T-helper 17 cell (primary cell): ENCODE results near the gene LAMTOR2. TPM values are rescaled to one million over a fixed set of nuclear protein-coding genes. Genes with fewer than 3 reads are reported as not detected.

Experiments
- ATAC-seq: fragments of 150-1000 bp; cut with Tn5 transposase; 2 replicates; pipeline ENCODE4 v1.10.0; 2021; ENCODE audit warnings: mild to moderate bottlenecking, moderate library complexity
- DNase-seq, 3 donors: peaks; one replicate each; pipeline versions ENCODE4 v3.0.0 to v3.0.0-alpha.2; 2020 to 2021
- H3K9me3 ChIP-seq: one replicate; pipeline ENCODE4 v1.7.0; 2013; ENCODE audit warnings: low read length, mild to moderate bottlenecking; ENCODE audit not compliant: control insufficient read depth, poor library complexity, severe bottlenecking
- H3K27ac Mint-ChIP-seq: one replicate; pipeline ENCODE4 v1.8.0; 2022; ENCODE audit warnings: mild to moderate bottlenecking, moderate library complexity, mixed read lengths
- H3K27me3 Mint-ChIP-seq: one replicate; pipeline ENCODE4 v1.8.0; 2022; ENCODE audit warnings: mixed read lengths
- H3K36me3 Mint-ChIP-seq: one replicate; pipeline ENCODE4 v1.8.0; 2022; ENCODE audit warnings: low read depth, mixed read lengths
- H3K4me1 Mint-ChIP-seq: one replicate; pipeline ENCODE4 v1.8.0; 2022; ENCODE audit warnings: mild to moderate bottlenecking, mixed read lengths
- H3K4me3 Mint-ChIP-seq: one replicate; pipeline ENCODE4 v1.8.0; 2022; ENCODE audit warnings: mild to moderate bottlenecking, moderate library complexity, mixed read lengths
- total RNA-seq, 4 donors: library from RNA in 2 of 4; stranded (reverse) in 2 of 4; gene quantifications; one replicate each; pipeline ENCODE4 v1.2.3 and lab custom pipeline; 2022 to 2026

Gene LAMTOR2
- total RNA-seq, 2 donors from 2014 or later: 19.4 to 21.4 TPM

GRCh38 chr1:156100205-156100995, 45.8 kb downstream of the LAMTOR2 start:
- H3K4me3 Mint-ChIP-seq: no peak overlapping the region
- peak overlapping the region; percentile 100 for H3K27ac Mint-ChIP-seq
- H3K36me3 Mint-ChIP-seq: no peaks in the 10 kb centered on the region
- ATAC-seq: no peak
- H3K4me1 Mint-ChIP-seq: peaks cover 62% of the 10 kb centered on the region
- H3K27me3 Mint-ChIP-seq: no peaks in the 10 kb centered on the region
- H3K9me3 ChIP-seq: no peaks in the 10 kb centered on the region
- DNase-seq: no peak

DNA sequence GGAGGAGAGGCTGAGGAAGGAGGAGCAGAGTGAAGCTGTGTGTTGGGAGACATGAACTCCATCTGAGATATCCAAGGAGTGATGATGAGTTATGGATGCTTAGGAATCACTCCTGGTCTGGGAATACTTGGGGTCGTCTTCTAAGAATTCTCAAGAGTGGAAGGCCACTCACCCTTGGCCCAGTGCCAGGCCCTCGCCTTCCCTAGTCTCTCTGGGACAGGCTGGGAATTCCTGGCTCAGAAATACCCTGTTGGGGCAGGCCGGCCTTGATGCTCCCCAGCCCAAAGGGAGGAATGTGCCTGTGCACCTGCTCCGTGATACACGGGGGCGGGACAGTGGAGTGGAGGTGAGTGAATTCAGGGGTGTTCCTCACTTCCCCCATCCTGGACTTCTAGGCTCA, 47.3 kb downstream of the LAMTOR2 start:
- H3K36me3 Mint-ChIP-seq: no peaks in the 10 kb centered on the region
- ATAC-seq: no peak
- H3K27ac Mint-ChIP-seq: peak overlapping the region; percentile 100
- DNase-seq: no peak
- H3K4me3 Mint-ChIP-seq: peak overlapping the region; percentile 34
- H3K9me3 ChIP-seq: no peaks in the 10 kb centered on the region
- peaks cover 57% of the 10 kb centered on the region for H3K4me1 Mint-ChIP-seq
- H3K27me3 Mint-ChIP-seq: no peaks in the 10 kb centered on the region

DNA sequence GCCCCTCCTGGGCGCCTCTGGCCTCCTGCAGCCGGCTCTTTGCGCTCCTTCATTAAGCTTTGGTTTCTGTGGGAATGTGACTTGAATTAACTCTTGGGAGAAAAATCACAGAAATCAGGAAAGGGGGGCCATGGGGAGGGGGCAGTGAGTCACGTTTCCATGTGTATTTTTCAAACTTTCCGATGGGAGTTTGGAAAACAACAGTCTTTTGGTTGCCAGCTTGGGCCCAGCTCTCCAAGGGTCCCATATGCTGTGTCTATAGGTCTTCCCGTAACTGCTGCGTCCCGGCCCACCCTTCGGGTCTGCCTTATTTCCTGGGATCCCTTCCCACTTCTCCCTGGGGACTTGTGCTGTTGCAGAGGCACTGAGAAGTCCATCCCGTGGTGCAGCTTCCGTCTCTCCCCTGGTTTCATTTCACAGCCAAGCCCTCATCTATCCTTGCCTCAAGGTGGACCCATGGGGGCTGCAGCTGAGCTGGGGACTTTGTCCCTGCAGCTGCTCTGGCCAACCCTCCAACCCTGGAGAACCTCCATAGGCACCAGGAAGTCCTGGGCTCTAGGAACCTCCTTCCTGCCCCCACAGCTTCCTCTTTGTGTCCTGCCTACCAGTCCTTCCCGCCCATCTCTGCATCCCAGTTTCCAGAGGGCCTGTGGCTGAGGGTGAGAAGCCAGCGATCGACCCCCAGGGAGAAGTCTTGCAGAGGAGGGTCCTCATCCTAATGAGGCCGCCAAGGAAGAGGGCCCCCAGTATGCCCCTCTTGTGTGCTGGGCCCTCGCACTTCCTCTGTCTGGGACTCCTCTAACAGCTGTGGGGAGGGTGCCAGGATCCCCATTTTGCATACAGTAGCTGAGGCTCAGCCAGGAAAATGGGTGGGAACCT, 48.3 kb downstream of the LAMTOR2 start:
- Mint-ChIP-seq H3K27me3 (no peaks in the 10 kb centered on the region), H3K4me1 (peaks cover 48% of the 10 kb centered on the region), H3K27ac (peak overlapping the region; percentile 100), H3K4me3 (no peak overlapping the region), H3K36me3 (no peaks in the 10 kb centered on the region)
- ATAC-seq (no peak), DNase-seq (no peak)
- no peaks in the 10 kb centered on the region for H3K9me3 ChIP-seq

DNA sequence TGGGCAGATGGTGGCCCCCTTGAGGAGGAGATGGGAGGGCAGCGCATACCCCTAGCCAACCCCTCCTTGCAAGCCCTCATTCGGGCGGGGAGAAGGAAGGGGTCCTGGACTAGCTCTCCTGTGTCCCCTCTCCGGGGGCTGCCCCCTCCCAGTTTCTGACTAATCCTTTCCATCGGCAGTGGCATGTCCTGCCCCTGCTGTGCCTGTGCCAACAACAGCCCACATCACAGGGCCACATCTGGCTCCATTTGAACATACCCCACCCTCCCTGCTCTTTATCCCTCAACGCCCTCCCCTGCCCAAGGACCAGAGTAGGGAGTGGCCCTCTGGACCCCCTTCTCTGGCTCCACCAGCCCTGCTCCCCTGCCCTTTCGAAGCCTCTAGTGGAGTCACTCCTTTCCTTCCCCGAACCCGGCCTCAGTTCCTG, 49.0 kb downstream of the LAMTOR2 start:
- DNase-seq (peak in 1 of 3 donors; percentile 62), ATAC-seq (no peak)
- H3K27me3 Mint-ChIP-seq: no peaks in the 10 kb centered on the region
- no peaks in the 10 kb centered on the region for H3K9me3 ChIP-seq
- H3K36me3 Mint-ChIP-seq: no peaks in the 10 kb centered on the region
- peak overlapping the region; percentile 100 for H3K27ac Mint-ChIP-seq
- H3K4me3 Mint-ChIP-seq: peak overlapping the region; percentile 89
- H3K4me1 Mint-ChIP-seq: peaks cover 41% of the 10 kb centered on the region

- peak; percentile 61 for ATAC-seq
- no peaks in the 10 kb centered on the region for H3K36me3 Mint-ChIP-seq
- DNase-seq: peak; percentile 61 to 80 (median 73)
- H3K27me3 Mint-ChIP-seq: no peaks in the 10 kb centered on the region
- H3K9me3 ChIP-seq: no peaks in the 10 kb centered on the region
- peak overlapping the region; percentile 89 for H3K4me3 Mint-ChIP-seq
- peak overlapping the region; percentile 100 for H3K27ac Mint-ChIP-seq
- peaks cover 42% of the 10 kb centered on the region for H3K4me1 Mint-ChIP-seq
Measured at GRCh38 chr1:156104065-156104810, 49.7 kb downstream of the LAMTOR2 start.

GRCh38 chr1:156104861-156105832, 50.6 kb downstream of the LAMTOR2 start:
- Mint-ChIP-seq H3K36me3 (no peaks in the 10 kb centered on the region), H3K4me3 (peak overlapping the region; percentile 89), H3K27ac (peak overlapping the region; percentile 100), H3K27me3 (no peaks in the 10 kb centered on the region), H3K4me1 (peaks cover 40% of the 10 kb centered on the region)
- no peaks in the 10 kb centered on the region for H3K9me3 ChIP-seq
- ATAC-seq (no peak), DNase-seq (no peak)

DNA sequence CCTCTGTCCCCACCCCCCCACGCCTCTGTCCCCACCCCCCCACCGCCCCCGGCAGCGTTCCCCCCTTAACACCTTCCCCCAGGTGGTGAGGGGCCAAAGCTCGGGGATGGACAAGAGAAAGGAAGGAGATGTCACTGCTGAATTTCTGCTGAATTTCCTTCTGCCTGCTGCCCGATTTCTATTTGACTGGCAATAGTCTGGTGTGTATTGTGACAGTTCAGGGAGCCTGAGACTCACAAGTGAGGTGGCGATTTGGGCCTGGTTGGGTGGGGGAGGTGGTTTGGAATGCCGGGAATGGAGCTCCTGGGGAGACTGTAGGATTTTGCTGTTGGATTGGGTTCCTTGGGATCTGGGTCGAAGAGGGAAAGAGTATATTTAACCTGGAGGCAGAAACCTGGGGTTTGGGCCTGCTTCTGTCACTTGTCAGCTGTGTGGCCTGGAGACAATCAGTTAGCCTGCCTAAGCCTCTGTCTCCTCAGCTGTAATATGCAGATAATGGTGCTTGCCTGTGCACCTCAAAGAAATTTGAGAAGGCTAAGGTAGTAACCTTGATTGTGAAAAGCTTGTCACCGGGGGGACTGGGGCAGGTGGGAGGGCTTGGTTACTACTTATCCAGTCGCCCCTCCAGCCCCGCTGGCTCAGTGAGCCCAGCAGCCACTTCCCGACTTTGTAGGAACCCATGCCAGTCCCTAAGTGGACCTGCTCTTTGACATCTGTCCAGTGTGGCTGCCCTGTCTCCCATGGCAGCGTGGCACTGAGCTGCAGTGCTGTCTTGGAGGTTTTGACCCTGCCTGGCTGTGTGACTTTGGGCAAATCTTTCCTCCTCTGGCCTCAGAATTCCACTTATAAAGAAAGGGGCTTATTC, 52.3 kb downstream of the LAMTOR2 start:
- H3K9me3 ChIP-seq: no peaks in the 10 kb centered on the region
- DNase-seq: no peak

GRCh38 chr1:156108057-156108456, 53.5 kb downstream of the LAMTOR2 start:
- H3K4me1 Mint-ChIP-seq: peaks cover 30% of the 10 kb centered on the region
- ATAC-seq (no peak), DNase-seq (no peak)
- peak overlapping the region; percentile 100 for H3K27ac Mint-ChIP-seq
- no peaks in the 10 kb centered on the region for H3K36me3 Mint-ChIP-seq
- H3K27me3 Mint-ChIP-seq: no peaks in the 10 kb centered on the region
- H3K9me3 ChIP-seq: no peaks in the 10 kb centered on the region
- no peak overlapping the region for H3K4me3 Mint-ChIP-seq

More for the DNA sequence above, 52.3 kb downstream of the LAMTOR2 start:
- ATAC-seq: no peak
- H3K36me3 Mint-ChIP-seq: no peaks in the 10 kb centered on the region
- H3K4me1 Mint-ChIP-seq: peaks cover 33% of the 10 kb centered on the region
- H3K4me3 Mint-ChIP-seq: peak overlapping the region; percentile 89
- no peaks in the 10 kb centered on the region for H3K27me3 Mint-ChIP-seq
- H3K27ac Mint-ChIP-seq: peak overlapping the region; percentile 100

Other genes with a start within 250 kb of the LAMTOR2 start
- gene GON4L, start 197.6 kb upstream of the LAMTOR2 start, total RNA-seq: 10 to 100 TPM; 88.4 to 93.9 TPM
- gene SYT11, start 195.2 kb upstream of the LAMTOR2 start, total RNA-seq: 10 to 100 TPM; 27.0 to 30.2 TPM
- gene RIT1, start 143.4 kb upstream of the LAMTOR2 start, total RNA-seq: 10 to 100 TPM; 47.8 to 64.6 TPM
- 10 to 100 TPM; 59.9 to 63.1 TPM for gene KHDC4, start 120.4 kb upstream of the LAMTOR2 start, total RNA-seq
- not detected for gene RXFP4, start 113.1 kb upstream of the LAMTOR2 start, total RNA-seq
- 100 to 1,000 TPM in 1 of 2 donors, 10 to 100 TPM in 1; 86.1 to 123 TPM for gene ARHGEF2, start 76.2 kb upstream of the LAMTOR2 start, total RNA-seq
- 100 to 1,000 TPM; 217 to 234 TPM for gene SSR2, start 33.8 kb upstream of the LAMTOR2 start, total RNA-seq
- 10 to 100 TPM; 21.9 to 22.7 TPM for gene UBQLN4, start 984 bp upstream of the LAMTOR2 start, total RNA-seq
- gene RAB25, start 6.4 kb downstream of the LAMTOR2 start, total RNA-seq: 1 to 10 TPM; 1.4 to 1.8 TPM
- not detected for gene MEX3A, start 27.7 kb downstream of the LAMTOR2 start, total RNA-seq
- gene LMNA, start 59.9 kb downstream of the LAMTOR2 start, total RNA-seq: 1,000 to 10,000 TPM in 1 of 2 donors, 100 to 1,000 TPM in 1; 919 to 1,908 TPM
- 10 to 100 TPM; 21.7 to 58.1 TPM for gene SEMA4A, start 98.8 kb downstream of the LAMTOR2 start, total RNA-seq
- 10 to 100 TPM; 14.4 to 21.6 TPM for gene SLC25A44, start 139.3 kb downstream of the LAMTOR2 start, total RNA-seq
- 10 to 100 TPM; 59.1 to 73.2 TPM for gene PMF1, start 158.2 kb downstream of the LAMTOR2 start, total RNA-seq
- gene BGLAP, start 187.4 kb downstream of the LAMTOR2 start, total RNA-seq: 1 to 10 TPM; 1.1 to 3.7 TPM
- 1 to 10 TPM; 2.8 to 3.1 TPM for gene PAQR6, start 193.3 kb downstream of the LAMTOR2 start, total RNA-seq
- 10 to 100 TPM; 59.0 to 79.2 TPM for gene SMG5, start 228.0 kb downstream of the LAMTOR2 start, total RNA-seq
- 1 to 10 TPM; 3.2 to 3.5 TPM for gene TMEM79, start 229.5 kb downstream of the LAMTOR2 start, total RNA-seq
- 10 to 100 TPM; 21.2 to 25.0 TPM for gene GLMP, start 240.9 kb downstream of the LAMTOR2 start, total RNA-seq
- not detected for gene VHLL, start 244.5 kb downstream of the LAMTOR2 start, total RNA-seq